Activated naive CD4-positive, alpha-beta T cell treated with anti-CD3 and anti-CD28 coated beads, Interleukin-2, amount 10 ng/mL, durations not matched to agents 7 days and 5 days (primary cell): ENCODE data around the gene C1QTNF12.

Source experiments
- CTCF ChIA-PET: fragments of 350-600 bp; sonication (Branson Sonifier 250); formaldehyde crosslinking; loops from one replicate; lab custom pipeline; 2021; ENCODE audit warnings: antibody characterized with exemption; lab: Charles Lee
- DNase-seq: peaks from one replicate; pipeline ENCODE4 v3.0.0-alpha.2; 2020
- H3K27ac Mint-ChIP-seq: one replicate; pipeline ENCODE4 v1.8.0; 2021; ENCODE audit warnings: mild to moderate bottlenecking, moderate library complexity, mixed read lengths
- H3K27me3 Mint-ChIP-seq: one replicate; pipeline ENCODE4 v1.8.0; 2021; ENCODE audit warnings: mild to moderate bottlenecking, mixed read lengths
- H3K36me3 Mint-ChIP-seq: one replicate; pipeline ENCODE4 v1.8.0; 2021; ENCODE audit warnings: mixed read lengths
- H3K4me1 Mint-ChIP-seq: one replicate; pipeline ENCODE4 v1.8.0; 2021; ENCODE audit warnings: mixed read lengths
- H3K4me3 Mint-ChIP-seq: one replicate; pipeline ENCODE4 v1.8.0; 2021; ENCODE audit warnings: mild to moderate bottlenecking, moderate library complexity, mixed read lengths
- H3K9me3 Mint-ChIP-seq: one replicate; pipeline ENCODE4 v1.8.0; 2021; ENCODE audit warnings: mixed read lengths

C1QTNF12 gene

GRCh38 chr1:1236945-1237873 is 9.3 kb downstream of the C1QTNF12 start:
- H3K27me3 Mint-ChIP-seq = peaks cover 5% of the 10 kb centered on the region
- no peaks in the 10 kb centered on the region for H3K9me3 Mint-ChIP-seq
- peaks cover 15% of the 10 kb centered on the region for H3K4me1 Mint-ChIP-seq
- DNase-seq = no peak
- H3K4me3 Mint-ChIP-seq = no peak overlapping the region
- peaks cover 10% of the 10 kb centered on the region for H3K36me3 Mint-ChIP-seq
- CTCF ChIA-PET = interaction anchor here (1.1 to 2.1 kb wide), 2 partner anchors 23 to 115 kb away, joined by 3 to 7 read pairs; no protein-coding TSS in a partner anchor
- H3K27ac Mint-ChIP-seq = no peak overlapping the region

DNA sequence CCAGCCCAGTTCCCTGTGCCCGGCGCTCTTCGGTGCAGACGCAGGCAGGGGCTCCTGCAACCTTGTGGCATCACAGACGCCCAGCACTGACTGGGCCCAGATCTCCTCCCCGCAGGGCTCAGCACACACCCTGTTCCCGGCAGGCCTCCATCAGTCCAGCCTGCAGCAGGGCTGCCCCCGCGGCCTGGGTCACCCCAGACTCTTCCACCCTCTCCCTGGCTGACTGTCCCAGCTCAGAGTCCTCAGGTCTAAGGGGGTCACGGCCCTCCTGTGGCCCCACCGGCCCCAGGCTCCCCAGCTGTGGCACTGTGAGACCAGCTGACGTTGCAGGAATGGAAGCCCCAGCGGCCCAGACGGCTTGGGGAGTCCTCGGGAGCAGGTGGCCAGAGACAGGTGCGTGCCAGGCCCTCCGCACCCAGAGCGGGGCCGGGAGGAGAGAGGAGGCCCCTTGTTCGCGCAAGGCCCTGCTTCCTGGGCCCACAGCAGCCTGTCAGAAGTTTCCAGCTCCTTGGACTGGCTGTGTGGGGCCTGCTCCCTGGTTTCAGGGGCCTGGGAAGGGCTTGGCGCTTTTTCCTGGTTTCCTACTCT is 10.3 kb downstream of the C1QTNF12 start:
- H3K36me3 Mint-ChIP-seq = peaks cover 10% of the 10 kb centered on the region
- DNase-seq = no peak
- H3K27ac Mint-ChIP-seq = no peak overlapping the region
- CTCF ChIA-PET = interaction anchor here (2.1 kb wide), 1 partner anchor 114 kb away, joined by 7 read pairs; no protein-coding TSS in a partner anchor
- no peak overlapping the region for H3K4me3 Mint-ChIP-seq
- peaks cover 15% of the 10 kb centered on the region for H3K4me1 Mint-ChIP-seq
- peaks cover 5% of the 10 kb centered on the region for H3K27me3 Mint-ChIP-seq
- H3K9me3 Mint-ChIP-seq = no peaks in the 10 kb centered on the region

- no peak overlapping the region for H3K4me3 Mint-ChIP-seq
- DNase-seq = no peak
- H3K9me3 Mint-ChIP-seq = no peaks in the 10 kb centered on the region
- no peak overlapping the region for H3K27ac Mint-ChIP-seq
- CTCF ChIA-PET = interaction anchor here (1.1 to 2.1 kb wide), 2 partner anchors 20 to 113 kb away, joined by 3 to 7 read pairs; no protein-coding TSS in a partner anchor
- peaks cover 22% of the 10 kb centered on the region for H3K4me1 Mint-ChIP-seq
- H3K27me3 Mint-ChIP-seq = peaks cover 5% of the 10 kb centered on the region
- peaks cover 16% of the 10 kb centered on the region for H3K36me3 Mint-ChIP-seq
These were observed 11.3 kb downstream of the C1QTNF12 start for GRCh38 chr1:1235016-1235744.

DNA sequence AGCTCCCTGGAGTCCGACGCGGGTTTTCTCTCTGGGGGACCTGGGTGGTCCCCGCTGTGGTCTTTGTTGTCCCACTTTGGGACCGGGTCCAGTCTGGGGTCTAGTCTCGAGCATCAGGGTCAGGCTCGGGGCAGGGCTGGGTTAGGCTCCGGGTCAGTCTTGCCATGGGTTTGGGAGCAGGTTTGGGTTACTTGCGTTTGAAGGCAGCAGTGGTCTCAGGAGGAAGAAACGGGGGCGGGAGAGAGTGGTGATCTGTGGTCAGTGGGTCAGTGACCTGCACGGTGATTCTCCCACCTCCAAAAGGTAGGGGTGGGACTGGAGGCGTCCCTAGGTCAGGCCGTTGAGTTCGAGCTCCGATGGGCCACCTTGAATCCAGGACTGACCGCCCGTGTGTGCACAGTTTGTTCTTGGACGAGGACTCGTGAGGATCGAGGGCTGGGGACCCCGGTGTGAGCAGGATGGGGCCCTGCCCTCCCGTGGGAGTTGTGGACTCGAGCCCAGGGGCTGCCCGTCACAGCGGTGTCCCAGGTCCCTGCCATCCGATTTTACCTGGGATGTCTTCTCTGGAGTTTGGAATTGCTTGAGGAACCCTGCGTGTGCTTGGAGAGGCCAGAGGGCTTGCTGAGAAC is 12.2 kb downstream of the C1QTNF12 start:
- H3K4me1 Mint-ChIP-seq = peaks cover 29% of the 10 kb centered on the region

GRCh38 chr1:1233567-1233892 is 13.0 kb downstream of the C1QTNF12 start:
- H3K4me3 Mint-ChIP-seq = peak overlapping the region; percentile 67
- peaks cover 29% of the 10 kb centered on the region for H3K4me1 Mint-ChIP-seq
- CTCF ChIA-PET = no interaction called here
- H3K36me3 Mint-ChIP-seq = peaks cover 28% of the 10 kb centered on the region
- H3K27ac Mint-ChIP-seq = peak overlapping the region; percentile 6
- H3K9me3 Mint-ChIP-seq = no peaks in the 10 kb centered on the region
- no peak for DNase-seq
- H3K27me3 Mint-ChIP-seq = no peaks in the 10 kb centered on the region

More for the DNA sequence above, 12.2 kb downstream of the C1QTNF12 start:
- peak overlapping the region; percentile 26 for H3K4me3 Mint-ChIP-seq
- CTCF ChIA-PET = interaction anchor here (1.1 kb wide), 1 partner anchor 19 kb away, joined by 3 read pairs; no protein-coding TSS in a partner anchor
- peaks cover 23% of the 10 kb centered on the region for H3K36me3 Mint-ChIP-seq
- no peaks in the 10 kb centered on the region for H3K9me3 Mint-ChIP-seq
- peaks cover 5% of the 10 kb centered on the region for H3K27me3 Mint-ChIP-seq
- DNase-seq = no peak
- no peak overlapping the region for H3K27ac Mint-ChIP-seq

DNA sequence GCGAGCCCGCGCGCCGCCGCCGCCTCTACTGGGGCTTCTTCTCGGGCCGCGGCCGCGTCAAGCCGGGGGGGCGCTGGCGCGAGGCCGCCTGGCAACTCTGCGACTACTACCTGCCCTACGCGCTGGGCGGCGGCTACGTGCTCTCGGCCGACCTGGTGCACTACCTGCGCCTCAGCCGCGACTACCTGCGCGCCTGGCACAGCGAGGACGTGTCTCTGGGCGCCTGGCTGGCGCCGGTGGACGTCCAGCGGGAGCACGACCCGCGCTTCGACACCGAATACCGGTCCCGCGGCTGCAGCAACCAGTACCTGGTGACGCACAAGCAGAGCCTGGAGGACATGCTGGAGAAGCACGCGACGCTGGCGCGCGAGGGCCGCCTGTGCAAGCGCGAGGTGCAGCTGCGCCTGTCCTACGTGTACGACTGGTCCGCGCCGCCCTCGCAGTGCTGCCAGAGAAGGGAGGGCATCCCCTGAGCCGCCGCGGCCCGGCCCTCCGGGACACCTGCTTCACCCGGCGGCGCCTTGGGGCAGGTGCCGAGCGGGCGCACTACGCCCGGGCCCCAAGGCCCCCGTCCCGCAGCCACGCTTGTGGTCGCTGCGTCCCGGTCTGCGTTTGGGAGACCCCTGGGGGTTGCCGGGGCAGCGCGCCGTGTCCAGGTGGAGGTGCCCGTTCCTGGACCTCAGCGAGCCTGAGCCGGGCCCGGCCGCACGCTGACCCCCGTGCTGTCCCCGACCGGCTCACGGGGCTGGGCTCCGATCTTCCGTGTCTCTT is 13.5 kb downstream of the C1QTNF12 start:
- peaks cover 28% of the 10 kb centered on the region for H3K36me3 Mint-ChIP-seq
- CTCF ChIA-PET = no interaction called here
- H3K27me3 Mint-ChIP-seq = no peaks in the 10 kb centered on the region
- peak overlapping the region; percentile 6 for H3K27ac Mint-ChIP-seq
- H3K4me3 Mint-ChIP-seq = peak overlapping the region; percentile 67
- H3K9me3 Mint-ChIP-seq = no peaks in the 10 kb centered on the region
- H3K4me1 Mint-ChIP-seq = peaks cover 29% of the 10 kb centered on the region
- no peak for DNase-seq

DNA sequence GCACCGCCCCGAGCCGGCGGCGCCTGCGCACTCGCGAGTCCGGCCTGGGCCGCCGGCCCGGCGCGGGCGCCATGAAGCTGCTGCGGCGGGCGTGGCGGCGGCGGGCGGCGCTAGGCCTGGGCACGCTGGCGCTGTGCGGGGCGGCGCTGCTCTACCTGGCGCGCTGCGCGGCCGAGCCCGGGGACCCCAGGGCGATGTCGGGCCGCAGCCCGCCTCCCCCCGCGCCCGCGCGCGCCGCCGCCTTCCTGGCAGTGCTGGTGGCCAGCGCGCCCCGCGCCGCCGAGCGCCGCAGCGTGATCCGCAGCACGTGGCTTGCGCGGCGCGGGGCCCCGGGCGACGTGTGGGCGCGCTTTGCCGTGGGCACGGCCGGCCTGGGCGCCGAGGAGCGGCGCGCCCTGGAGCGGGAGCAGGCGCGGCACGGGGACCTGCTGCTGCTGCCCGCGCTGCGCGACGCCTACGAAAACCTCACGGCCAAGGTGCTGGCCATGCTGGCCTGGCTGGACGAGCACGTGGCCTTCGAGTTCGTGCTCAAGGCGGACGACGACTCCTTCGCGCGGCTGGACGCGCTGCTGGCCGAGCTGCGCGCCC is 14.2 kb downstream of the C1QTNF12 start, which contains the start of gene B3GALT6:
Gene B3GALT6 (plus strand): TSS at position 30 of the 588 bp plus-strand sequence. CDS start 42 bp downstream, at position 72.
- Mint-ChIP-seq H3K27ac (peak within 1 kb of the TSS; percentile 92), H3K27me3 (no peaks in the 10 kb centered on the region), H3K4me1 (peaks cover 29% of the 10 kb centered on the region), H3K4me3 (peak within 1 kb of the TSS; percentile 95), H3K9me3 (no peaks in the 10 kb centered on the region), H3K36me3 (peaks cover 28% of the 10 kb centered on the region)
- CTCF ChIA-PET = no interaction called here
- no peak for DNase-seq

DNA sequence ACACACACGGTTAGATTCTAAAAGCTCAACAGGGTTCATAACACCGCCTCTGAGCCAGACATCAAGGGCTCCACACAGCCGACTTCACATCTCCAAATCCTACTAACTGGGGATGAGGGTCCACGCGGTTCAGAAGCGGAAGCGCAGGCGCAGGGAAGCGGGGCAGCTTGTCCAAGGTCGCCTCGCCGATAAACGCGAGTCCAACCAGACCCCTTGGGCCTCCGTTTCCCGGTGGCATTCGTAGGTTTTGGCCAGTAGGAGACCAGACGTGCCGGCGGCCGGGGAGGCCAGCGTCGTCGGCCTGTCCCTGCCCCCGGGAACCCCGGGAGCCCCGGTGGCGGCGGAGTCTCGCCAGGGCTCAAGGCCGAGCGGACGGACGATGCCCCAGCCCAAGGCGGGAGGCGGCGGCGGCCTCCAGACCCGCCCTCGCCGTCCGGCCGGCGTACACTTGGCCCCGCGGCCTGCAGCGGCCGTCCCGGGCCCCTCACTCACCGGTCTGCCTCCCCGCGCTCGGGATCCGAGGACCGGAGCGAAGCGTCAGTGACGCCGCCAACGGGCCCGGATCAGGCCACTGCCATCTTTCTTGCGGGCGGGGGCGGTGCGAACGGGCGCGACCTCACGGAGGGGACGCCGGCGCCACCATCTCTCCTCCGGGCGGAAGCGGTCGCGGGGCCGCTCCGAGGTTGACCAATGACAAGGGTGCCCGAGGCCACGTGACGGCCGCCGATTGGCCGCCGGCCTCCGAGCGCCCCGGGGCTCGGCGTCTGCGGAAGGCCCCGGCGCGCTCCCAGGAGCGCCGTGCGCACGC is 14.9 kb downstream of the C1QTNF12 start, which contains the start of gene SDF4:
Gene SDF4 (minus strand): TSS at position 602 of the 808 bp plus-strand sequence. CDS start 3,229 bp downstream, outside the sequence.
- H3K27ac Mint-ChIP-seq = peak within 1 kb of the TSS; percentile 92
- peak; percentile 98 for DNase-seq
- peaks cover 28% of the 10 kb centered on the region for H3K36me3 Mint-ChIP-seq
- H3K27me3 Mint-ChIP-seq = no peaks in the 10 kb centered on the region
- peaks cover 29% of the 10 kb centered on the region for H3K4me1 Mint-ChIP-seq
- no peaks in the 10 kb centered on the region for H3K9me3 Mint-ChIP-seq
- H3K4me3 Mint-ChIP-seq = peak within 1 kb of the TSS; percentile 95
- CTCF ChIA-PET = interaction anchor here (0.6 to 3.2 kb wide), 3 partner anchors 16 to 110 kb away, joined by 3 to 38 read pairs (median 5); no protein-coding TSS in a partner anchor

DNA sequence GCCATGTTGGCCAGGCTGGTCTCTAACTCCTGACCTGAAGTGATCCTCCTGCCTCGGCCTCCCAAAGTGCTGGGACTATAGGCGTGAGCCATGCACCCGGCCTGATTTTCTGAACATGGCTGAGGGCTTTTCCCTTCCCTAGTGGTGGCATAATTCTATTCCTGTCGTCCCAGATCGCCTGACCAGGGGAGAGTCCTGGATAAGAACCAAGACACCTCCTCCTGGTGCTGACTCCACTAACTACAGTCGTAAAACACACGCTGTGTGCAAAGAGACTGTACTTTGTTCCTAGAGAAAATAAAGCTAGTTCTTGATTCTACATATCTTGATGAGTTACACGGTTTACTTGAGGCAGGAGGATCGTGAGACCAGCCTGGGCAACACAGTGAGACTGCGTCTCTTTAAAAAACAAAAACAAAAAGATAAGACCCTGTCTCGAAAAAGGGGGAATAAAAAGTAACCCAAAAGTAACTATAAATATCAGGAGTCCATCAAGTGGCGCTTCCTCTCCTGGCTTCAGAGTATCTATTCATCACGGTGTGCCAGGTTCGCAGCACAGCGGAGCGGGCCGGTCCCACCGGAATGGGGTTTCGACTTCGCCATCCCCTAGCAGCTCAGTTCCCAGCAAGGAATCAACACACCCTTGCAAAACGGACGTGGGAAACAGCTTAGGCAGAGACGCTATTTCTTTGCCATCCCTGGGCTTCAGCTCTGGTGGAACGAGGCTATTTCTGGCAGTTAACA is 15.7 kb downstream of the C1QTNF12 start:
- DNase-seq = no peak
- peaks cover 29% of the 10 kb centered on the region for H3K4me1 Mint-ChIP-seq
- H3K9me3 Mint-ChIP-seq = no peaks in the 10 kb centered on the region
- peak overlapping the region; percentile 92 for H3K27ac Mint-ChIP-seq
- no peaks in the 10 kb centered on the region for H3K27me3 Mint-ChIP-seq
- H3K4me3 Mint-ChIP-seq = peak overlapping the region; percentile 95
- peaks cover 30% of the 10 kb centered on the region for H3K36me3 Mint-ChIP-seq
- CTCF ChIA-PET = interaction anchor here (0.6 to 3.2 kb wide), 5 partner anchors 15 to 229 kb away, joined by 3 to 38 read pairs (median 4); no protein-coding TSS in a partner anchor

DNA sequence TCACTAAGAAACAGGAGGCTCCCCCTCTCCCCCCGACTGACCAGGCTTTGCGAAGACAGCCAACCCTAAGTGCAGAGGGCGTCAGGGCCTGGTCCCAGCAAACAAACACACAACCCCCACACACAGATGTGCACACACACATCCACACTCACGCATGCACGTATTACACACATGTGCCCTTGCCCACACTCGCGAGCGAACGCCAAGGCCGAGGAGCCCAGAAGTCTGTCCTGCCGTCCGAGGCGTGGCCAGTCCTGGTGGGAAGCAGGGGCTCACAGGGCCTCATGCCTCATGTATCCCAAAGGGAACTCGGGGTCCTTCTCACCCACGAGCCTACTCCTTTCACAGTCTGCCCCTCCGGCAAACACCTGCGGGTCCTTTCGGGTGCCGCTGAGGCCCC is 16.8 kb downstream of the C1QTNF12 start:
- CTCF ChIA-PET = interaction anchor here (0.6 to 3.2 kb wide), 3 partner anchors 108 to 228 kb away, joined by 4 to 38 read pairs (median 4); no protein-coding TSS in a partner anchor
- Mint-ChIP-seq H3K4me3 (peak overlapping the region; percentile 38), H3K4me1 (peaks cover 29% of the 10 kb centered on the region), H3K36me3 (peaks cover 37% of the 10 kb centered on the region), H3K27me3 (no peaks in the 10 kb centered on the region), H3K9me3 (no peaks in the 10 kb centered on the region), H3K27ac (no peak overlapping the region)
- no peak for DNase-seq

DNA sequence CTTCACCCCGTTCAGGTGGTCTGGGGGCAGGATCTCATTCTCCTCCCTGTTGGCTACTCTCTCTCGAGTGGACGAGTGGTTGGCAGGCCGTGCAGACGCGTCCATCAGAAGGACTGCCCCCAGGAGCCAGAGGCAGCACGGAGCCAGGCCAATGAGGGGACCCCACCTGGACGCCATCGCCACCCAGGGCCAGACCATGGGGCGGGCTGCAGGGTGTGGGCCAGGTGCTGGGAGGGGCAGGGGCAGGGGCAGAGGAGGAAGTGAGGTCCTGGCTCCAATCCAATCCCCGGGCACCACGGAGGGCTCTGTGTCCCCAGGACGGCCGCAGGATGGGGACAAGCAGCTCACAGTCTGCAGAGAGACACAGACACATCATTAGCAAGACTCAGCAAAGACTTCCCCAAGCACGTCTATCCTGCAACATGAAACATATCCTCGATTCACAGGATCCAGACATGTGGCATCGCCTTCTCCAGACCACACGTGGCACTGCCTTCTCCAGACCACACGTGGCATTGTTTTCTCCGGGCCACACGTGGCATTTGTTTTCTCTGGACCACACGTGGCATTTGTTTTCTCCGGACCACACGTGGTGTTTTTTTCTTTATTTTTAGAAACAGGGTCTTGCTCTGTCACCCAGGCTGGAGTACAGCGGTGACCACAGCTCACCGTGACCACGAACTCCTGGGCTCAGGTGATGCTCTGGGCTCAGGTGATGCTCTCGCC is 17.8 kb downstream of the C1QTNF12 start:
- peaks cover 37% of the 10 kb centered on the region for H3K36me3 Mint-ChIP-seq
- DNase-seq = no peak
- H3K27me3 Mint-ChIP-seq = no peaks in the 10 kb centered on the region
- H3K9me3 Mint-ChIP-seq = no peaks in the 10 kb centered on the region
- no peak overlapping the region for H3K4me3 Mint-ChIP-seq
- peaks cover 19% of the 10 kb centered on the region for H3K4me1 Mint-ChIP-seq
- no peak overlapping the region for H3K27ac Mint-ChIP-seq
- CTCF ChIA-PET = interaction anchor here (1.8 to 3.2 kb wide), 2 partner anchors 107 to 111 kb away, joined by 4 to 38 read pairs; no protein-coding TSS in a partner anchor
